GM12873 (cell line): ENCODE results near the gene SH3YL1.

Experiments used
- CTCF ChIP-seq: IDR thresholded peaks from 2 replicates; pipeline ENCODE4 v1.5.1; 2012; ENCODE audit warnings: low read depth, mild to moderate bottlenecking, moderate library complexity, low read length, control low read depth; ENCODE audit not compliant: insufficient read depth; ENCODE audit errors: missing control alignments

Gene SH3YL1

GRCh38 chr2:176917-177316 is 86.9 kb downstream of the SH3YL1 start:
- no peak for TF ChIP-seq CTCF

GRCh38 chr2:175880-176820 is 87.7 kb downstream of the SH3YL1 start:
- TF ChIP-seq CTCF = no peak

GRCh38 chr2:175161-175786 is 88.6 kb downstream of the SH3YL1 start:
- TF ChIP-seq CTCF = no peak

- no peak for TF ChIP-seq CTCF
These were observed 94.1 kb downstream of the SH3YL1 start for GRCh38 chr2:169741-170140.
